GM12864 (cell line): ENCODE results near the gene CEACAM4.

Experiments used
- DNase-seq: peaks from one replicate; pipeline ENCODE4 v3.0.0-alpha.2; 2011; ENCODE audit warnings: low read depth
- H3K4me3 ChIP-seq: 2 replicates; pipeline ENCODE4 v1.5.1; 2011; ENCODE audit warnings: mild to moderate bottlenecking, low read depth, low read length, control low read depth
- CTCF ChIP-seq: IDR thresholded peaks from 2 replicates; pipeline ENCODE4 v1.5.1; 2011; ENCODE audit warnings: low read depth, mild to moderate bottlenecking, moderate library complexity, low read length, control low read depth, inconsistent platforms; ENCODE audit errors: missing control alignments

Gene CEACAM4

GRCh38 chr19:41577833-41578232 lies 49.0 kb downstream of the CEACAM4 start:
- DNase-seq = no peak
- H3K4me3 ChIP-seq = no peak overlapping the region
- TF ChIP-seq CTCF = no peak

- no peak for TF ChIP-seq CTCF
- no peak for DNase-seq
- no peak overlapping the region for H3K4me3 ChIP-seq
Measured at GRCh38 chr19:41577144-41577830, 49.6 kb downstream of the CEACAM4 start.

- DNase-seq = peak; percentile 47
- H3K4me3 ChIP-seq = peak within 1 kb of the TSS; percentile 51
- no peak for TF ChIP-seq CTCF
Measured at GRCh38 chr19:41575998-41576397, 50.9 kb downstream of the CEACAM4 start, which contains the start of gene CEACAM21. Gene CEACAM21, plus strand, starts transcription at chr19:41576166. Its CDS starts 109 bp downstream, at chr19:41576275.

- H3K4me3 ChIP-seq = no peak overlapping the region
- peak; percentile 49 for DNase-seq
- peak; percentile 92 for TF ChIP-seq CTCF
Measured at GRCh38 chr19:41570639-41571112, 56.2 kb downstream of the CEACAM4 start.

GRCh38 chr19:41570179-41570578 lies 56.7 kb downstream of the CEACAM4 start:
- no peak for DNase-seq
- TF ChIP-seq CTCF = no peak
- H3K4me3 ChIP-seq = no peak overlapping the region

- no peak overlapping the region for H3K4me3 ChIP-seq
- no peak for TF ChIP-seq CTCF
Measured at GRCh38 chr19:41569481-41570150, 57.3 kb downstream of the CEACAM4 start.

More at GRCh38 chr19:41569481-41570150, 57.3 kb downstream of the CEACAM4 start:
- DNase-seq = no peak
